ENCODE data around the gene SBK3. TPM values are rescaled to one million over a fixed set of nuclear protein-coding genes. Genes with fewer than 3 reads are reported as not detected.
A peak's percentile ranks its signal among the peaks of the same experiment; 100 is the strongest.

SBK3 gene
- polyA plus RNA-seq, 1 of the 3 experiments (the other 2 are of a cell fraction), result 0.03 TPM

DNA sequence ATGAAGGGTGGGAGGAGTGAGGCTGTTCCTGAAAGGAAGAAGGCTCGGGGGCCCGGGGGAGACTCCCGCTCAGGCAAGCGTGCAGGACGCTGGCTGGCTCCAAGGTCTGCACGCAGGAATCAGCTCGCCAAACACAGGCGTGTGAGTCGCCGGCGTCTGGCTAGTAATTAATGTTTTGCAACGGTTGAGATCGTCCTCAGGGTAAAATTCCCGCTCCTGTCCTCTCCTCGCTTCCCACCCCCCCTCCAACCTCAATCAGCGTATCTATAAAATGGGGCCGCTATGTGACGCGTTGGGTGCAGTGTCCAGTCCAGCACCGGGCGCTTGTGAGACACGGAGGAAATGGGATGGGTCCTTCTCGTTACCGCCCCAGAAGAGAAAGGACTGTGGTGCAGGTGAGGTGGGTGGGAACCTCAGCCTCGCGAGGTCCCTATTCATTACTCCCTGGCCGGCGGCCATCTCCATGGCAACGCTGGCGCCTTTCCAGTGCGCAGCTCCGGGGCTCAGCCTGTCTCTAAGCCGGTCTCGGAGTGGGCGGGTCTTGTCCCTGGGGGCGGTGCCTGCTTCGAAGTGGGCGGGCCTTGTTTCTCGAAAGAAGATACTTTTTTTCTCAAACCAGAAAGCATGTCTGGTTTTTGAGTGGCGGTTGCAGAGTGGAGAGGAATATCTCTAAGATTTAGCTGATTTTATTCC lies 41.8 kb upstream of the SBK3 start:
- CTCF ChIA-PET, result interaction anchor here (1.4 to 2.2 kb wide), 3 partner anchors 12 to 83 kb away, joined by 4 to 7 read pairs (median 4); partner anchors contain the start of genes FIZ1 and ZNF524
- Histone ChIP-seq H4K20me1 (ENCODE audit: insufficient read depth) (no peaks in the 10 kb centered on the region), H3K36me3 (replicated peaks in 1 of 2; ENCODE audit: control insufficient read depth in 1 of 2, insufficient read depth in 2 of 2, low read length in 1 of 2) (peaks cover 0 to 3% of the 10 kb centered on the region in 2 experiments), H3F3A (replicated peaks; ENCODE audit: insufficient read depth) (peaks cover 19% of the 10 kb centered on the region), H3K27ac (ENCODE audit: low read depth in 2 of 2, low read length in 1 of 2) (peak overlapping the region; percentile 24 to 85; a peak in 3 of 4 replicates), H3K4me1 (ENCODE audit: control insufficient read depth in 1 of 2, insufficient read depth in 2 of 2, low read depth in 1 of 2, low read length in 1 of 2) (peaks cover 13 to 15% of the 10 kb centered on the region in 2 experiments; a peak in 2 of 4 replicates), H3K4me3 (ENCODE audit: low read depth in 2 of 2, low read length in 1 of 2) (peak overlapping the region; percentile 44 to 60), H3K9me2 (no peaks in the 10 kb centered on the region), H3K4me2 (peak overlapping the region; percentile 74), H3K9ac (peak overlapping the region; percentile 16; the same call in 1 of the 2 replicates), H3K9me3 (no peaks in the 10 kb centered on the region), H2AFZ (ENCODE audit: low read depth) (peak overlapping the region; percentile 83), H3K79me2 (ENCODE audit: insufficient read depth) (no peaks in the 10 kb centered on the region), H3K27me3 (ENCODE audit: insufficient read depth) (no peaks in the 10 kb centered on the region)
- DNase-seq, result peak; percentile 97
- 3% methylated on average over 38 of the region's 40 CpGs for WGBS (ENCODE audit: low lambda C conversion rate)
- POLR2A ChIA-PET, result interaction anchor here (0.8 to 4.1 kb wide), 4 partner anchors 11 to 180 kb away, joined by 3 to 32 read pairs (median 4); partner anchors contain the start of genes FIZ1, UBE2S and ZNF784
- no peak for TF ChIP-seq ELF1 (IDR thresholded peaks at IDR 0.05)
- TF ChIP-seq SIN3A (IDR thresholded peaks at IDR 0.05; ENCODE audit: borderline replicate concordance, low read depth, low read length), result no peak
- no peak for TF ChIP-seq TEAD4 (IDR thresholded peaks at IDR 0.05; ENCODE audit: borderline replicate concordance, insufficient read depth)
- TF ChIP-seq, protein P1, sequence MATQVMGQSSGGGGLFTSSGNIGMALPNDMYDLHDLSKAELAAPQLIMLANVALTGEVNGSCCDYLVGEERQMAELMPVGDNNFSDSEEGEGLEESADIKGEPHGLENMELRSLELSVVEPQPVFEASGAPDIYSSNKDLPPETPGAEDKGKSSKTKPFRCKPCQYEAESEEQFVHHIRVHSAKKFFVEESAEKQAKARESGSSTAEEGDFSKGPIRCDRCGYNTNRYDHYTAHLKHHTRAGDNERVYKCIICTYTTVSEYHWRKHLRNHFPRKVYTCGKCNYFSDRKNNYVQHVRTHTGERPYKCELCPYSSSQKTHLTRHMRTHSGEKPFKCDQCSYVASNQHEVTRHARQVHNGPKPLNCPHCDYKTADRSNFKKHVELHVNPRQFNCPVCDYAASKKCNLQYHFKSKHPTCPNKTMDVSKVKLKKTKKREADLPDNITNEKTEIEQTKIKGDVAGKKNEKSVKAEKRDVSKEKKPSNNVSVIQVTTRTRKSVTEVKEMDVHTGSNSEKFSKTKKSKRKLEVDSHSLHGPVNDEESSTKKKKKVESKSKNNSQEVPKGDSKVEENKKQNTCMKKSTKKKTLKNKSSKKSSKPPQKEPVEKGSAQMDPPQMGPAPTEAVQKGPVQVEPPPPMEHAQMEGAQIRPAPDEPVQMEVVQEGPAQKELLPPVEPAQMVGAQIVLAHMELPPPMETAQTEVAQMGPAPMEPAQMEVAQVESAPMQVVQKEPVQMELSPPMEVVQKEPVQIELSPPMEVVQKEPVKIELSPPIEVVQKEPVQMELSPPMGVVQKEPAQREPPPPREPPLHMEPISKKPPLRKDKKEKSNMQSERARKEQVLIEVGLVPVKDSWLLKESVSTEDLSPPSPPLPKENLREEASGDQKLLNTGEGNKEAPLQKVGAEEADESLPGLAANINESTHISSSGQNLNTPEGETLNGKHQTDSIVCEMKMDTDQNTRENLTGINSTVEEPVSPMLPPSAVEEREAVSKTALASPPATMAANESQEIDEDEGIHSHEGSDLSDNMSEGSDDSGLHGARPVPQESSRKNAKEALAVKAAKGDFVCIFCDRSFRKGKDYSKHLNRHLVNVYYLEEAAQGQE (IDR thresholded peaks at IDR 0.05; ENCODE audit: low read depth, low read length), result no peak
- TF ChIP-seq, protein P2, sequence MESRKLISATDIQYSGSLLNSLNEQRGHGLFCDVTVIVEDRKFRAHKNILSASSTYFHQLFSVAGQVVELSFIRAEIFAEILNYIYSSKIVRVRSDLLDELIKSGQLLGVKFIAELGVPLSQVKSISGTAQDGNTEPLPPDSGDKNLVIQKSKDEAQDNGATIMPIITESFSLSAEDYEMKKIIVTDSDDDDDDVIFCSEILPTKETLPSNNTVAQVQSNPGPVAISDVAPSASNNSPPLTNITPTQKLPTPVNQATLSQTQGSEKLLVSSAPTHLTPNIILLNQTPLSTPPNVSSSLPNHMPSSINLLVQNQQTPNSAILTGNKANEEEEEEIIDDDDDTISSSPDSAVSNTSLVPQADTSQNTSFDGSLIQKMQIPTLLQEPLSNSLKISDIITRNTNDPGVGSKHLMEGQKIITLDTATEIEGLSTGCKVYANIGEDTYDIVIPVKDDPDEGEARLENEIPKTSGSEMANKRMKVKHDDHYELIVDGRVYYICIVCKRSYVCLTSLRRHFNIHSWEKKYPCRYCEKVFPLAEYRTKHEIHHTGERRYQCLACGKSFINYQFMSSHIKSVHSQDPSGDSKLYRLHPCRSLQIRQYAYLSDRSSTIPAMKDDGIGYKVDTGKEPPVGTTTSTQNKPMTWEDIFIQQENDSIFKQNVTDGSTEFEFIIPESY (IDR thresholded peaks at IDR 0.05; ENCODE audit: borderline replicate concordance, low read depth), result no peak
- 0 out of 2 replicates have a peak, but pooled peaks have one; percentile 10 for TF ChIP-seq MAX (IDR thresholded peaks at IDR 0.05; ENCODE audit: low read depth)
- no peak for TF ChIP-seq POLR2AphosphoS5 (IDR thresholded peaks at IDR 0.05; ENCODE audit: low read depth, low read length)
- no peak for TF ChIP-seq PBX3 (IDR thresholded peaks at IDR 0.05)
- TF ChIP-seq, protein P3, sequence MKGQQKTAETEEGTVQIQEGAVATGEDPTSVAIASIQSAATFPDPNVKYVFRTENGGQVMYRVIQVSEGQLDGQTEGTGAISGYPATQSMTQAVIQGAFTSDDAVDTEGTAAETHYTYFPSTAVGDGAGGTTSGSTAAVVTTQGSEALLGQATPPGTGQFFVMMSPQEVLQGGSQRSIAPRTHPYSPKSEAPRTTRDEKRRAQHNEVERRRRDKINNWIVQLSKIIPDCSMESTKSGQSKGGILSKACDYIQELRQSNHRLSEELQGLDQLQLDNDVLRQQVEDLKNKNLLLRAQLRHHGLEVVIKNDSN (IDR thresholded peaks at IDR 0.05; ENCODE audit: borderline replicate concordance, low read depth), result no peak
- TF ChIP-seq, protein P4, sequence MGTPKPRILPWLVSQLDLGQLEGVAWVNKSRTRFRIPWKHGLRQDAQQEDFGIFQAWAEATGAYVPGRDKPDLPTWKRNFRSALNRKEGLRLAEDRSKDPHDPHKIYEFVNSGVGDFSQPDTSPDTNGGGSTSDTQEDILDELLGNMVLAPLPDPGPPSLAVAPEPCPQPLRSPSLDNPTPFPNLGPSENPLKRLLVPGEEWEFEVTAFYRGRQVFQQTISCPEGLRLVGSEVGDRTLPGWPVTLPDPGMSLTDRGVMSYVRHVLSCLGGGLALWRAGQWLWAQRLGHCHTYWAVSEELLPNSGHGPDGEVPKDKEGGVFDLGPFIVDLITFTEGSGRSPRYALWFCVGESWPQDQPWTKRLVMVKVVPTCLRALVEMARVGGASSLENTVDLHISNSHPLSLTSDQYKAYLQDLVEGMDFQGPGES (IDR thresholded peaks at IDR 0.05; ENCODE audit: low read depth, low read length), result no peak
- no peak for TF ChIP-seq MEF2A (IDR thresholded peaks at IDR 0.05; ENCODE audit: borderline replicate concordance, low read depth)
- TF ChIP-seq RXRA (IDR thresholded peaks at IDR 0.05; ENCODE audit: borderline replicate concordance, low read depth), result no peak
- no peak for TF ChIP-seq YY1 (IDR thresholded peaks at IDR 0.05; ENCODE audit: low read depth)
- no peak for TF ChIP-seq EP300 (IDR thresholded peaks at IDR 0.05; ENCODE audit: borderline replicate concordance in 1 of 2, low read depth in 1 of 2, low read length in 1 of 2)
- no peak for TF ChIP-seq GABPA (IDR thresholded peaks at IDR 0.05; ENCODE audit: low read depth)
- TF ChIP-seq RFX5 (IDR thresholded peaks at IDR 0.05; ENCODE audit: low read length), result peak; percentile 71; the same call in 1 of the 2 replicates
- no peak; the same call in 1 of the 2 replicates for TF ChIP-seq TAF1 (IDR thresholded peaks at IDR 0.05; ENCODE audit: borderline replicate concordance, low read depth, low read length)
- peak; percentile 62 for TF ChIP-seq MXI1 (IDR thresholded peaks at IDR 0.05; ENCODE audit: low read depth, low read length)
- peak; percentile 73 for TF ChIP-seq NFIC (IDR thresholded peaks at IDR 0.05; ENCODE audit: borderline replicate concordance)
- TF ChIP-seq CTCF (IDR thresholded peaks at IDR 0.05), result no peak
- no peak for TF ChIP-seq FOSL2 (IDR thresholded peaks at IDR 0.05; ENCODE audit: borderline replicate concordance, low read depth)
